Stomach (tissue), 4 donors: ENCODE results near the gene SLC12A3.

Source experiments
- POLR2A ChIP-seq, 4 donors: fragments of 450-650 bp; IDR thresholded peaks; one replicate each; pipeline ENCODE4 v1.6.1; 2016; ENCODE audit warnings: antibody characterized with exemption in 4 of 4, control low read depth in 2 of 4, mild to moderate bottlenecking in 1 of 4, moderate library complexity in 1 of 4
- POLR2AphosphoS5 ChIP-seq, 3 donors: sonication (generic); formaldehyde crosslinking; IDR thresholded peaks; one replicate each; pipeline ENCODE4 v1.6.1; 2016; ENCODE audit warnings: antibody characterized with exemption in 3 of 3
- TF ChIP-seq, protein P1 (sequence below), 7 experiments: fragments of 450-650 bp in 4 of 7; fragments of 200-600 bp in 3 of 7; sonication (generic) in 3 of 7; IDR thresholded peaks; one replicate each; pipeline ENCODE4 v1.5.1; 2016 to 2019; ENCODE audit warnings: antibody characterized with exemption in 7 of 7, control low read depth in 2 of 7, mild to moderate bottlenecking in 1 of 7

DNA sequence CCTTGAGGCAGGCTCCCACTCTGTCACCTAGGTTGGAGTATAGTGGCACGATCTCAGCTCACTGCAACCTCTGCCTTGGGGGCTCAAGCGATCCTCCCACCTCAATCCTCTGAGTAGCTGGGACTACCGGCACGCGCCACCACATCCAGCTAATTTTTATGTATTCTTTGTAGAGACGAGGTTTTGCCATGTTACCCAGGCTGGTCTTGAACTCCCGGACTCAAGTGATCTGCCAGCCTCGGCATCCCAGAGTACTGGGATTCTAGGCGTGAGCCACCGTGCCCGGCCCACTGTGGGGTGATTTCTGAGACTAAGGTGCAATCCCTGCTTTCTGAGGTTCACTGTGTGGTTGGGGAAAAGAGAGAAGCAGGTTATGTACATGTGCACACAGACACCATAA lies 12.0 kb upstream of the SLC12A3 start:
- TF ChIP-seq, protein P1, sequence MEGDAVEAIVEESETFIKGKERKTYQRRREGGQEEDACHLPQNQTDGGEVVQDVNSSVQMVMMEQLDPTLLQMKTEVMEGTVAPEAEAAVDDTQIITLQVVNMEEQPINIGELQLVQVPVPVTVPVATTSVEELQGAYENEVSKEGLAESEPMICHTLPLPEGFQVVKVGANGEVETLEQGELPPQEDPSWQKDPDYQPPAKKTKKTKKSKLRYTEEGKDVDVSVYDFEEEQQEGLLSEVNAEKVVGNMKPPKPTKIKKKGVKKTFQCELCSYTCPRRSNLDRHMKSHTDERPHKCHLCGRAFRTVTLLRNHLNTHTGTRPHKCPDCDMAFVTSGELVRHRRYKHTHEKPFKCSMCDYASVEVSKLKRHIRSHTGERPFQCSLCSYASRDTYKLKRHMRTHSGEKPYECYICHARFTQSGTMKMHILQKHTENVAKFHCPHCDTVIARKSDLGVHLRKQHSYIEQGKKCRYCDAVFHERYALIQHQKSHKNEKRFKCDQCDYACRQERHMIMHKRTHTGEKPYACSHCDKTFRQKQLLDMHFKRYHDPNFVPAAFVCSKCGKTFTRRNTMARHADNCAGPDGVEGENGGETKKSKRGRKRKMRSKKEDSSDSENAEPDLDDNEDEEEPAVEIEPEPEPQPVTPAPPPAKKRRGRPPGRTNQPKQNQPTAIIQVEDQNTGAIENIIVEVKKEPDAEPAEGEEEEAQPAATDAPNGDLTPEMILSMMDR (IDR thresholded peaks at IDR 0.05), result no peak
- no peak for TF ChIP-seq POLR2A (IDR thresholded peaks at IDR 0.05)
- TF ChIP-seq POLR2AphosphoS5 (IDR thresholded peaks at IDR 0.05), result no peak
